ENCODE results near the gene HLA-F.

Gene HLA-F

GRCh38 chr6:29724937-29725869 is 2.0 kb downstream of the HLA-F start:
- DNase-seq = no peak

- DNase-seq = no peak
Measured at GRCh38 chr6:29726001-29726400, 2.8 kb downstream of the HLA-F start.

- DNase-seq = no peak
Measured at GRCh38 chr6:29726571-29727194, 3.4 kb downstream of the HLA-F start.

- DNase-seq = no peak
Measured at GRCh38 chr6:29727637-29728036, 4.4 kb downstream of the HLA-F start.

GRCh38 chr6:29728173-29728874 is 5.1 kb downstream of the HLA-F start:
- no peak for DNase-seq

- DNase-seq = no peak
Measured at GRCh38 chr6:29728875-29729270, 5.6 kb downstream of the HLA-F start.

- no peak for DNase-seq
Measured at GRCh38 chr6:29729774-29730328, 6.6 kb downstream of the HLA-F start.

GRCh38 chr6:29730575-29731126 is 7.4 kb downstream of the HLA-F start:
- no peak for DNase-seq

- no peak for DNase-seq
Measured at GRCh38 chr6:29731281-29731680, 8.0 kb downstream of the HLA-F start.

GRCh38 chr6:29733057-29733456 is 9.8 kb downstream of the HLA-F start:
- DNase-seq = no peak

- DNase-seq = no peak
Measured at GRCh38 chr6:29734046-29735018, 11.1 kb downstream of the HLA-F start.

GRCh38 chr6:29736563-29736962 is 13.3 kb downstream of the HLA-F start:
- no peak for DNase-seq

- peak; percentile 83 for DNase-seq
Measured at GRCh38 chr6:29737707-29738630, 14.7 kb downstream of the HLA-F start.

GRCh38 chr6:29739136-29739881 is 16.1 kb downstream of the HLA-F start:
- no peak for DNase-seq

- DNase-seq = no peak
Measured at GRCh38 chr6:29739882-29740261, 16.6 kb downstream of the HLA-F start.

GRCh38 chr6:29741592-29741991 is 18.4 kb downstream of the HLA-F start:
- DNase-seq = no peak

GRCh38 chr6:29742127-29742526 is 18.9 kb downstream of the HLA-F start:
- DNase-seq = no peak

- DNase-seq = no peak
Measured at GRCh38 chr6:29743025-29743424, 19.8 kb downstream of the HLA-F start.

GRCh38 chr6:29743568-29743967 is 20.3 kb downstream of the HLA-F start:
- no peak for DNase-seq

GRCh38 chr6:29744131-29744530 is 20.9 kb downstream of the HLA-F start:
- DNase-seq = no peak

All from CD4-positive, alpha-beta T cell treated with Interleukin-6 for 4 hours (primary cell).